HepG2 (cell line): ENCODE results near the gene FOSB. TPM values are rescaled to one million over a fixed set of nuclear protein-coding genes. Genes with fewer than 3 reads are reported as not detected.

Experiments used
- ASH2L ChIP-seq: fragments of 300-600, 200-600 bp; sonication (generic); IDR thresholded peaks from 2 replicates; pipeline ENCODE4 v1.7.0; 2017; ENCODE audit warnings: low read depth, mild to moderate bottlenecking, moderate library complexity, mixed read lengths, low read length; ENCODE audit not compliant: insufficient read length
- ATM ChIP-seq: fragments of 450-650 bp; IDR thresholded peaks from 2 replicates; pipeline ENCODE4 v1.7.1; 2017; ENCODE audit warnings: mild to moderate bottlenecking, borderline replicate concordance
- FOSL1 ChIP-seq: sonication (generic); formaldehyde crosslinking; IDR thresholded peaks from 2 replicates; pipeline ENCODE4 v1.9.0; 2021; ENCODE audit warnings: missing genetic modification reagents, borderline replicate concordance
- MLLT10 ChIP-seq: sonication (generic); formaldehyde crosslinking; IDR thresholded peaks from 2 replicates; pipeline ENCODE4 v1.4.0; 2020; ENCODE audit warnings: missing genetic modification reagents
- MXD4 ChIP-seq: IDR thresholded peaks from 2 replicates; pipeline ENCODE4 v1.6.1; 2016; ENCODE audit warnings: mild to moderate bottlenecking, missing biosample characterization, missing genetic modification reagents
- NFE2L2 ChIP-seq: fragments of 150-350 bp; IDR thresholded peaks from 2 replicates; pipeline ENCODE4 v1.6.1; 2014; ENCODE audit warnings: low read length
- PRMT3 ChIP-seq: sonication (generic); formaldehyde crosslinking; IDR thresholded peaks from 2 replicates; pipeline ENCODE4 v1.8.1; 2022; ENCODE audit warnings: low read depth, mild to moderate bottlenecking, moderate library complexity, missing genetic modification reagents, borderline replicate concordance
- RXRA ChIP-seq: sonication (generic); formaldehyde crosslinking; IDR thresholded peaks from 2 replicates; pipeline ENCODE4 v1.5.1; 2020; ENCODE audit warnings: missing genetic modification reagents
- SP5 ChIP-seq: IDR thresholded peaks from 2 replicates; pipeline ENCODE4 v1.6.1; 2016; ENCODE audit warnings: low read depth, borderline replicate concordance
- STAG1 ChIP-seq: sonication (generic); formaldehyde crosslinking; IDR thresholded peaks from 2 replicates; pipeline ENCODE4 v1.4.0; 2020; ENCODE audit warnings: missing genetic modification reagents
- STAT5B ChIP-seq: sonication (generic); formaldehyde crosslinking; IDR thresholded peaks from 2 replicates; pipeline ENCODE4 v1.4.0; 2020; ENCODE audit warnings: missing genetic modification reagents
- TBL1XR1 ChIP-seq: fragments of 150-350 bp; IDR thresholded peaks from 2 replicates; pipeline ENCODE4 v1.6.1; 2014; ENCODE audit warnings: borderline replicate concordance, low read length; ENCODE audit not compliant: partially characterized antibody
- ZNF253 ChIP-seq: sonication (generic); formaldehyde crosslinking; IDR thresholded peaks from 2 replicates; pipeline ENCODE4 v1.8.0; 2022; ENCODE audit warnings: mild to moderate bottlenecking, missing genetic modification reagents, borderline replicate concordance
- ZNF263 ChIP-seq: sonication (generic); formaldehyde crosslinking; IDR thresholded peaks from 2 replicates; pipeline ENCODE4 v1.4.0; 2020; ENCODE audit warnings: missing genetic modification reagents
- ZNF337 ChIP-seq: sonication (generic); formaldehyde crosslinking; IDR thresholded peaks from 2 replicates; pipeline ENCODE4 v1.5.1; 2020; ENCODE audit warnings: missing genetic modification reagents, low read depth, mild to moderate bottlenecking, borderline replicate concordance
- ZNF577 ChIP-seq: sonication (generic); formaldehyde crosslinking; IDR thresholded peaks from 2 replicates; pipeline ENCODE4 v1.4.0; 2020; ENCODE audit warnings: mild to moderate bottlenecking, low read depth, missing genetic modification reagents, borderline replicate concordance
- ZNF589 ChIP-seq: sonication (generic); formaldehyde crosslinking; conservative IDR thresholded peaks from 2 replicates; pipeline ENCODE4 v1.8.0; 2022; ENCODE audit warnings: mild to moderate bottlenecking, moderate library complexity, missing genetic modification reagents
- polyA plus RNA-seq, 8 experiments: library from polyadenylated mRNA; depleted of rRNA in 3 of 8; stranded (reverse) in 7 of 8; unstranded in 1 of 8; fragments of >200 nt; fragmentation: Illumina TruSeq in 4 of 8; extraction: Trizol in 4 of 8; gene quantifications; 2 replicates each; pipeline versions ENCODE4 v1.2.1 to v1.2.3, GENCODE V29; 2011 to 2016; ENCODE audit warnings: low read depth in 4 of 8, missing spikeins in 1 of 8, mixed read lengths in 1 of 8; ENCODE audit not compliant: insufficient read depth in 1 of 8
- total RNA-seq, 5 experiments: library from RNA; depleted of rRNA; stranded (reverse); fragments of >200 nt; fragmentation: Illumina TruSeq; extraction: Trizol; gene quantifications; 2 replicates each; pipeline ENCODE4 v1.2.3, GENCODE V29; 2016; ENCODE audit warnings: low read depth in 1 of 5
- TF ChIP-seq, protein P1 (sequence below): sonication (generic); formaldehyde crosslinking; IDR thresholded peaks from 2 replicates; pipeline ENCODE4 v1.4.0; 2020; ENCODE audit warnings: missing genetic modification reagents, borderline replicate concordance
- TF ChIP-seq, protein P2 (sequence below): sonication (generic); formaldehyde crosslinking; IDR thresholded peaks from 2 replicates; pipeline ENCODE4 v1.4.0; 2020; ENCODE audit warnings: missing genetic modification reagents
- TF ChIP-seq, protein P3 (sequence below): sonication (generic); formaldehyde crosslinking; conservative IDR thresholded peaks from 2 replicates; pipeline ENCODE4 v1.4.0; 2020; ENCODE audit warnings: missing genetic modification reagents
- TF ChIP-seq, protein P4 (sequence below): sonication (generic); formaldehyde crosslinking; IDR thresholded peaks from 2 replicates; pipeline ENCODE4 v1.5.1; 2020; ENCODE audit warnings: mild to moderate bottlenecking, missing genetic modification reagents, moderate library complexity

The FOSB gene
- total and polyA plus RNA-seq, 2 of the 13 experiments (the other 11 are each of a cell fraction or from before 2014, with no cell fraction given), result 2.8 to 6.0 TPM

DNA sequence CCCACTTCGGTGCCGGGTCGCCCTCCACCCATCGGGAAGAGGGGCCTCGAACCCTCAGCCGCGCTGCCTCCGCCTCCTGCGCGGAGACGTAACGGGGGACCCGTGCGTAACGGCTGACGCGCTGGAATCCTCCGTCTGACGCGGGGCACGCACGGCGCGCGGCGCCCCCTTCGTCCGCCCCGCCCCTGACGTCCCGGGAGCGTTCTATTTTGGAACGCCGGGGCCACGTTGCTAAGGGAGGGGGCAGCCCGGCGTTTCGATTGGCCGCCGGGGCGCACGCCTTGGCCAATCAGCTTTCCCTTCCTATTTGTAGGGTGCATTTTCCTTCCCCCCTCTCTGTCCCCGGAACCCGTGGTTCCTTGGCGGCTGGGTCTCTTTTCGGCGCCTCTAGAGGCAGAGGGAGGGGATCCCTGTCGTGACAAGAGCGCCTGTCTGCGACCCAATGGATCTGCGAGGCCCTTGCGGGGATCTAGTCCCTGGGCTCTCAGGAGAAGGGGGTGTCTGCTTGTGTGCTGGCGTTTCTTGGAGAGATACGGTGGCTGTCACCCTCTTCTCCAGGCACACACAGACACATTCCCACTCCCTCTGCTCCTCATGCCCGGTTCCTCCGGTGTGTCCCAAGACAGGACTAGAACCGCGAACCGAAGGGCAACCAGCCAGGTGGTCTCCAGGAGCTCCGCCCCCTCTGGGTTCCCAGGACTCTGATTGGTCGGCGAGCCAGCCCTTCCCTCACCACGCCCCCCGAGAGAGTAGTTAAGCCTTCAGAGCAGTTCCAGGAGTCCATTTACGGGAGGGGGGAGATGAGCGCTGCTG lies 1.5 kb downstream of the FOSB start (continued):
- peak; percentile 29 for TF ChIP-seq TBL1XR1
- TF ChIP-seq FOSL1 (CRISPR knock-in tag), result no peak
- TF ChIP-seq ZNF337, result no peak
- TF ChIP-seq, protein P1, sequence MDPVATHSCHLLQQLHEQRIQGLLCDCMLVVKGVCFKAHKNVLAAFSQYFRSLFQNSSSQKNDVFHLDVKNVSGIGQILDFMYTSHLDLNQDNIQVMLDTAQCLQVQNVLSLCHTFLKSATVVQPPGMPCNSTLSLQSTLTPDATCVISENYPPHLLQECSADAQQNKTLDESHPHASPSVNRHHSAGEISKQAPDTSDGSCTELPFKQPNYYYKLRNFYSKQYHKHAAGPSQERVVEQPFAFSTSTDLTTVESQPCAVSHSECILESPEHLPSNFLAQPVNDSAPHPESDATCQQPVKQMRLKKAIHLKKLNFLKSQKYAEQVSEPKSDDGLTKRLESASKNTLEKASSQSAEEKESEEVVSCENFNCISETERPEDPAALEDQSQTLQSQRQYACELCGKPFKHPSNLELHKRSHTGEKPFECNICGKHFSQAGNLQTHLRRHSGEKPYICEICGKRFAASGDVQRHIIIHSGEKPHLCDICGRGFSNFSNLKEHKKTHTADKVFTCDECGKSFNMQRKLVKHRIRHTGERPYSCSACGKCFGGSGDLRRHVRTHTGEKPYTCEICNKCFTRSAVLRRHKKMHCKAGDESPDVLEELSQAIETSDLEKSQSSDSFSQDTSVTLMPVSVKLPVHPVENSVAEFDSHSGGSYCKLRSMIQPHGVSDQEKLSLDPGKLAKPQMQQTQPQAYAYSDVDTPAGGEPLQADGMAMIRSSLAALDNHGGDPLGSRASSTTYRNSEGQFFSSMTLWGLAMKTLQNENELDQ, result no peak
- TF ChIP-seq ATM, result no peak
- peak; percentile 84 for TF ChIP-seq SP5 (CRISPR knock-in tag)
- TF ChIP-seq ASH2L, result peak; percentile 9
- TF ChIP-seq RXRA (CRISPR knock-in tag), result peak; percentile 61; the same call in 1 of the 2 replicates
- TF ChIP-seq STAG1 (CRISPR knock-in tag), result 0 out of 2 replicates have a peak, but pooled peaks have one; percentile 7
- no peak for TF ChIP-seq ZNF253 (CRISPR knock-in tag)
- TF ChIP-seq, protein P2, sequence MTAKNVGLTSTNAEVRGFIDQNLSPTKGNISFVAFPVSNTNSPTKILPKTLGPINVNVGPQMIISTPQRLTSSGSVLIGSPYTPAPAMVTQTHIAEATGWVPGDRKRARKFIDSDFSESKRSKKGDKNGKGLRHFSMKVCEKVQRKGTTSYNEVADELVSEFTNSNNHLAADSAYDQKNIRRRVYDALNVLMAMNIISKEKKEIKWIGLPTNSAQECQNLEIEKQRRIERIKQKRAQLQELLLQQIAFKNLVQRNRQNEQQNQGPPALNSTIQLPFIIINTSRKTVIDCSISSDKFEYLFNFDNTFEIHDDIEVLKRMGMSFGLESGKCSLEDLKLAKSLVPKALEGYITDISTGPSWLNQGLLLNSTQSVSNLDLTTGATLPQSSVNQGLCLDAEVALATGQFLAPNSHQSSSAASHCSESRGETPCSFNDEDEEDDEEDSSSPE, result no peak; the same call in 1 of the 2 replicates
- TF ChIP-seq, protein P3, sequence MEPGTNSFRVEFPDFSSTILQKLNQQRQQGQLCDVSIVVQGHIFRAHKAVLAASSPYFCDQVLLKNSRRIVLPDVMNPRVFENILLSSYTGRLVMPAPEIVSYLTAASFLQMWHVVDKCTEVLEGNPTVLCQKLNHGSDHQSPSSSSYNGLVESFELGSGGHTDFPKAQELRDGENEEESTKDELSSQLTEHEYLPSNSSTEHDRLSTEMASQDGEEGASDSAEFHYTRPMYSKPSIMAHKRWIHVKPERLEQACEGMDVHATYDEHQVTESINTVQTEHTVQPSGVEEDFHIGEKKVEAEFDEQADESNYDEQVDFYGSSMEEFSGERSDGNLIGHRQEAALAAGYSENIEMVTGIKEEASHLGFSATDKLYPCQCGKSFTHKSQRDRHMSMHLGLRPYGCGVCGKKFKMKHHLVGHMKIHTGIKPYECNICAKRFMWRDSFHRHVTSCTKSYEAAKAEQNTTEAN (CRISPR knock-in tag), result no peak
- TF ChIP-seq ZNF263 (CRISPR knock-in tag), result no peak
- TF ChIP-seq ZNF577 (CRISPR knock-in tag), result no peak
- no peak for TF ChIP-seq ZNF589
- TF ChIP-seq PRMT3, result no peak
- TF ChIP-seq NFE2L2, result no peak
- peak; percentile 78 for TF ChIP-seq MXD4 (CRISPR knock-in tag)
- TF ChIP-seq, protein P4, sequence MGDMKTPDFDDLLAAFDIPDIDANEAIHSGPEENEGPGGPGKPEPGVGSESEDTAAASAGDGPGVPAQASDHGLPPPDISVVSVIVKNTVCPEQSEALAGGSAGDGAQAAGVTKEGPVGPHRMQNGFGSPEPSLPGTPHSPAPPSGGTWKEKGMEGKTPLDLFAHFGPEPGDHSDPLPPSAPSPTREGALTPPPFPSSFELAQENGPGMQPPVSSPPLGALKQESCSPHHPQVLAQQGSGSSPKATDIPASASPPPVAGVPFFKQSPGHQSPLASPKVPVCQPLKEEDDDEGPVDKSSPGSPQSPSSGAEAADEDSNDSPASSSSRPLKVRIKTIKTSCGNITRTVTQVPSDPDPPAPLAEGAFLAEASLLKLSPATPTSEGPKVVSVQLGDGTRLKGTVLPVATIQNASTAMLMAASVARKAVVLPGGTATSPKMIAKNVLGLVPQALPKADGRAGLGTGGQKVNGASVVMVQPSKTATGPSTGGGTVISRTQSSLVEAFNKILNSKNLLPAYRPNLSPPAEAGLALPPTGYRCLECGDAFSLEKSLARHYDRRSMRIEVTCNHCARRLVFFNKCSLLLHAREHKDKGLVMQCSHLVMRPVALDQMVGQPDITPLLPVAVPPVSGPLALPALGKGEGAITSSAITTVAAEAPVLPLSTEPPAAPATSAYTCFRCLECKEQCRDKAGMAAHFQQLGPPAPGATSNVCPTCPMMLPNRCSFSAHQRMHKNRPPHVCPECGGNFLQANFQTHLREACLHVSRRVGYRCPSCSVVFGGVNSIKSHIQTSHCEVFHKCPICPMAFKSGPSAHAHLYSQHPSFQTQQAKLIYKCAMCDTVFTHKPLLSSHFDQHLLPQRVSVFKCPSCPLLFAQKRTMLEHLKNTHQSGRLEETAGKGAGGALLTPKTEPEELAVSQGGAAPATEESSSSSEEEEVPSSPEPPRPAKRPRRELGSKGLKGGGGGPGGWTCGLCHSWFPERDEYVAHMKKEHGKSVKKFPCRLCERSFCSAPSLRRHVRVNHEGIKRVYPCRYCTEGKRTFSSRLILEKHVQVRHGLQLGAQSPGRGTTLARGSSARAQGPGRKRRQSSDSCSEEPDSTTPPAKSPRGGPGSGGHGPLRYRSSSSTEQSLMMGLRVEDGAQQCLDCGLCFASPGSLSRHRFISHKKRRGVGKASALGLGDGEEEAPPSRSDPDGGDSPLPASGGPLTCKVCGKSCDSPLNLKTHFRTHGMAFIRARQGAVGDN (CRISPR knock-in tag), result peak; percentile 83
- TF ChIP-seq STAT5B (CRISPR knock-in tag), result no peak
- no peak for TF ChIP-seq MLLT10 (CRISPR knock-in tag)
